Endodermal cell (in vitro differentiated cells): ENCODE results near the gene KIF26B. TPM values are rescaled to one million over a fixed set of nuclear protein-coding genes. Genes with fewer than 3 reads are reported as not detected.

Experiments
- DNase-seq: peaks from one replicate; pipeline ENCODE4 v3.0.0-alpha.2; 2017
- H3K27ac ChIP-seq: 2 replicates; pipeline ENCODE4 v1.5.1; 2013; ENCODE audit warnings: mild to moderate bottlenecking, low read depth, low read length, moderate library complexity
- H3K27me3 ChIP-seq: 2 replicates; pipeline ENCODE4 v1.6.1; 2013; ENCODE audit warnings: mild to moderate bottlenecking, low read length, moderate library complexity; ENCODE audit not compliant: insufficient read depth, control insufficient read depth, poor library complexity, severe bottlenecking
- H3K36me3 ChIP-seq: 2 replicates; pipeline ENCODE4 v1.7.0; 2013; ENCODE audit warnings: mild to moderate bottlenecking, low read length, moderate library complexity; ENCODE audit not compliant: control insufficient read depth, insufficient read depth
- H3K4me1 ChIP-seq: one replicate; pipeline ENCODE4 v1.7.0; 2013; ENCODE audit warnings: low read length; ENCODE audit not compliant: control insufficient read depth, insufficient read depth
- H3K4me3 ChIP-seq: 2 replicates; pipeline ENCODE4 v1.5.1; 2013; ENCODE audit warnings: mild to moderate bottlenecking, low read length, moderate library complexity
- H3K9ac ChIP-seq: 2 replicates; pipeline ENCODE4 v1.6.1; 2013; ENCODE audit warnings: mild to moderate bottlenecking, low read length, moderate library complexity; ENCODE audit not compliant: poor library complexity, severe bottlenecking; ENCODE audit errors: extremely low read depth
- H3K9me3 ChIP-seq: 2 replicates; pipeline ENCODE4 v1.6.1; 2013; ENCODE audit warnings: mild to moderate bottlenecking, low read length, moderate library complexity; ENCODE audit not compliant: control insufficient read depth
- H3K27ac Mint-ChIP-seq: 2 replicates; pipeline ENCODE4 v1.8.0; 2020; ENCODE audit warnings: mixed read lengths
- H3K27me3 Mint-ChIP-seq: 2 replicates; pipeline ENCODE4 v1.8.0; 2021; ENCODE audit warnings: mild to moderate bottlenecking, mixed read lengths; ENCODE audit not compliant: insufficient read depth
- H3K36me3 Mint-ChIP-seq: 2 replicates; pipeline ENCODE4 v1.8.0; 2020; ENCODE audit warnings: low read depth, mixed read lengths
- H3K4me1 Mint-ChIP-seq: 2 replicates; pipeline ENCODE4 v1.8.0; 2020; ENCODE audit warnings: mixed read lengths
- H3K4me3 Mint-ChIP-seq: 2 replicates; pipeline ENCODE4 v1.8.0; 2020; ENCODE audit warnings: mild to moderate bottlenecking, moderate library complexity, mixed read lengths
- H3K9me3 Mint-ChIP-seq: 2 replicates; pipeline ENCODE4 v1.8.0; 2020; ENCODE audit warnings: mild to moderate bottlenecking, mixed read lengths
- CTCF ChIP-seq: fragments of 200-600 bp; sonication (generic); conservative IDR thresholded peaks from 2 replicates; pipeline ENCODE4 v1.5.0; 2021; ENCODE audit warnings: antibody characterized with exemption, mild to moderate bottlenecking
- WGBS, 2 experiments: methylation state at CpG; one replicate each; pipeline versions ENCODE4 v1.1.5 to v1.1.7; 2013; ENCODE audit warnings: missing lambda C conversion rate in 2 of 2, mixed read lengths in 1 of 2; ENCODE audit not compliant: insufficient coverage in 1 of 2, insufficient read length in 1 of 2; 5-methylcytosine and 5-hydroxymethylcytosine counted together
- total RNA-seq, 2 donors: library from RNA; stranded (reverse); fragmentation: NEBNext Ultra II Directional in 1 of 2; extraction: Animal tissue kit (Norgen Biotek cat#: 25700) in 1 of 2; gene quantifications; 2 replicates in 1 of 2; 3 replicates in 1 of 2; pipeline ENCODE4 v1.2.1, GENCODE V29; 2021

KIF26B gene
- total RNA-seq, 2 donors from 2014 or later = 12.3 to 21.0 TPM

- Histone ChIP-seq H3K36me3 (peaks cover 10% of the 10 kb centered on the region), H3K4me1 (peaks cover 12% of the 10 kb centered on the region), H3K9me3 (no peaks in the 10 kb centered on the region), H3K4me3 (no peak overlapping the region), H3K27ac (no peak overlapping the region), H3K27me3 (no peaks in the 10 kb centered on the region), H3K9ac (no peak overlapping the region)
- peaks cover 11% of the 10 kb centered on the region for H3K27me3 Mint-ChIP-seq
- no peaks in the 10 kb centered on the region for H3K9me3 Mint-ChIP-seq
- TF ChIP-seq CTCF = no peak
- H3K4me3 Mint-ChIP-seq = no peak overlapping the region
- 96 to 97% methylated on average over 4 to 14 of the region's 14 CpGs for WGBS, 2 experiments
- DNase-seq = peak; percentile 48
- H3K4me1 Mint-ChIP-seq = peaks cover 14% of the 10 kb centered on the region
- no peak overlapping the region for H3K27ac Mint-ChIP-seq
- H3K36me3 Mint-ChIP-seq = peaks cover 21% of the 10 kb centered on the region
These were observed 450.8 kb downstream of the KIF26B start for GRCh38 chr1:245605480-245606156.

GRCh38 chr1:245606157-245606725 lies 451.5 kb downstream of the KIF26B start:
- H3K4me1 ChIP-seq = peaks cover 12% of the 10 kb centered on the region
- peaks cover 11% of the 10 kb centered on the region for H3K27me3 Mint-ChIP-seq
- no peak overlapping the region for H3K27ac Mint-ChIP-seq
- H3K27me3 ChIP-seq = no peaks in the 10 kb centered on the region
- no peaks in the 10 kb centered on the region for H3K9me3 ChIP-seq
- H3K4me3 Mint-ChIP-seq = no peak overlapping the region
- no peaks in the 10 kb centered on the region for H3K9me3 Mint-ChIP-seq
- H3K4me1 Mint-ChIP-seq = peaks cover 20% of the 10 kb centered on the region
- H3K36me3 Mint-ChIP-seq = peaks cover 21% of the 10 kb centered on the region
- 87 to 94% methylated on average over 10 to 16 of the region's 16 CpGs for WGBS, 2 experiments
- peak; percentile 31 for DNase-seq
- no peak overlapping the region for H3K27ac ChIP-seq
- no peak overlapping the region for H3K4me3 ChIP-seq
- H3K36me3 ChIP-seq = peaks cover 10% of the 10 kb centered on the region
- H3K9ac ChIP-seq = no peak overlapping the region
- no peak for TF ChIP-seq CTCF

- Histone ChIP-seq H3K4me1 (peaks cover 12% of the 10 kb centered on the region), H3K27ac (no peak overlapping the region), H3K9ac (no peak overlapping the region), H3K9me3 (no peaks in the 10 kb centered on the region), H3K4me3 (no peak overlapping the region), H3K36me3 (peaks cover 12% of the 10 kb centered on the region), H3K27me3 (no peaks in the 10 kb centered on the region)
- peaks cover 22% of the 10 kb centered on the region for H3K4me1 Mint-ChIP-seq
- H3K4me3 Mint-ChIP-seq = no peak overlapping the region
- peaks cover 24% of the 10 kb centered on the region for H3K27me3 Mint-ChIP-seq
- no peaks in the 10 kb centered on the region for H3K9me3 Mint-ChIP-seq
- no peak overlapping the region for H3K27ac Mint-ChIP-seq
- no peak for DNase-seq
- H3K36me3 Mint-ChIP-seq = peaks cover 29% of the 10 kb centered on the region
- 100% methylated on average over 2 of the region's 2 CpGs; no CpG with 5 or more reads in 1 of the 2 experiments for WGBS, 2 experiments
- no peak for TF ChIP-seq CTCF
These were observed 453.5 kb downstream of the KIF26B start for GRCh38 chr1:245608271-245608670.
